ENCODE measurements around the gene TRIP11.

TRIP11 gene

DNA sequence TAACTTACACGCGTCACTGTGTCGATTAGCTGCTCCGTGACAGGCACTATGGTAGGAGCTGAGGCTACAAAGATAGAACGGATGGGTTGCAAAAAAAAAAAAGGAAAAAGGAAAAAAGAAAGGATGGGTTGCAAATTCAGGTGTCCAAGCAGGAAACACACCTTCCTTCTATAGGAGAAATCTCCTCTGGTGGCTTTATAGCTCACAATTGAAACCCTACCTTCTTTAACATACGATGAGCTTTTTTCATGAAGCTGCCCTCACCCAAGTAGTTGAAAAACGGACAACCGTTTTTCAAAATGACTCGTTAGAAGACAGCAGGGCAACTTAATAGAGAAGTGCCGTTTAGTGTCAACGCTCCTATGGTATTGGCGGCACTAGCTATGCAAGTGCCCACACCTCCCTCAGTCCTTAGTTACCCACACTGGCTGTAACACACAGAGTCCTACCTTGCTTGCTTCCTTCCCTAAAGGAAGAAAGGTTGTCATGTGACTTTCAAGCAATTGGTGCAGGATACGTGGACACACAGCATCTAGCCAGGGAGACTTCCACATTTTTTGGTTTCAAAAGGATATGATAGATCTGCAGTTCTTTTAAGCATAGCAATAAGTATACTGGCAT lies 682 bp upstream of the TRIP11 start:
- Histone ChIP-seq H3K9me3 (ENCODE audit: low read depth, low read length) (no peaks in the 10 kb centered on the region), H3K9ac (ENCODE audit: insufficient read length) (peak overlapping the region; percentile 94), H3K27ac (peak overlapping the region; percentile 80), H3K4me3 (peak overlapping the region; percentile 97), H3K36me3 (ENCODE audit: insufficient read depth, low read length) (no peaks in the 10 kb centered on the region)
- TF ChIP-seq FOXP2 (optimal IDR thresholded peaks at IDR 0.05; ENCODE audit: control extremely low read depth, extremely low read length, insufficient read depth) (no peak), EZH2 (IDR thresholded peaks at IDR 0.05) (no peak), POLR2AphosphoS5 (IDR thresholded peaks at IDR 0.05; ENCODE audit: borderline replicate concordance, low read depth, low read length) (no peak)
- no peak for DNase-seq (ENCODE audit: low read depth, low spot score)

DNA sequence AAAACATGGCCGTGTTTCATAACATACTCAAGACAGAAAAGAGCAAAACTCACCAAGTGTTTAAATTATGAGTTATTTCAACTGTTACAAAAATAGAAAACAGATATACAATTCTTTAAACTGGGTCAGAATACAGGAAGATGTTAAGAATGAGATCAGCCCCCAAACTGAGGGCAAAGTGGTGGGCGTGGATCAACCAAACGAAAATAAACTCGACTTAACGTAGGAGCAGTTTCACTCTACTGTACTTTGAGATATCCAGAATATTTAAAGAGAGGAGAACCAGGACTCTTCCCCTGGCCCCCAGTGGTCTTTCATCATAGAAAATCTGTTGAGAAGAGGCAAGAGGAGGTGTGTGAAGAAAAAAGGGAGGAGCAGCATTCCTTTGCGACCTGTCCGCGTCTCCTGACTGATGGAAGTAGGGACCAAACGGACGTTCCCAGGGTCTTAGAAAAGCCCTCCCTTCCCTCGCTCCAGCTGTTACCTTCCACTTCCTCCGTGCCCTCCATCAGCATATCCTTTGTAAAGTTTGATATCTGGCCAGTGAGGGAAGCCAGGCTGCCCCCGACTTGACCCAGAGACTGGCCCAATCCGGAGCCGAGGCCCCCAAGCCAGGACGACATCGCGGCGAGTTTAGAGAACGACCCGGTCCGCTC lies 668 bp downstream of the TRIP11 start:
- H3K9ac ChIP-seq (ENCODE audit: insufficient read length) = peak overlapping the region; percentile 94
- no peak for DNase-seq (ENCODE audit: low read depth, low spot score)
- H3K36me3 ChIP-seq (ENCODE audit: insufficient read depth, low read length) = no peaks in the 10 kb centered on the region; the same call in 1 of the 2 replicates
- H3K27ac ChIP-seq = peak overlapping the region; percentile 80
- TF ChIP-seq EZH2 (IDR thresholded peaks at IDR 0.05) (no peak), POLR2AphosphoS5 (IDR thresholded peaks at IDR 0.05; ENCODE audit: borderline replicate concordance, low read depth, low read length) (no peak), FOXP2 (optimal IDR thresholded peaks at IDR 0.05; ENCODE audit: control extremely low read depth, extremely low read length, insufficient read depth) (no peak)
- H3K4me3 ChIP-seq = peak overlapping the region; percentile 97
- no peaks in the 10 kb centered on the region for H3K9me3 ChIP-seq (ENCODE audit: low read depth, low read length)

DNA sequence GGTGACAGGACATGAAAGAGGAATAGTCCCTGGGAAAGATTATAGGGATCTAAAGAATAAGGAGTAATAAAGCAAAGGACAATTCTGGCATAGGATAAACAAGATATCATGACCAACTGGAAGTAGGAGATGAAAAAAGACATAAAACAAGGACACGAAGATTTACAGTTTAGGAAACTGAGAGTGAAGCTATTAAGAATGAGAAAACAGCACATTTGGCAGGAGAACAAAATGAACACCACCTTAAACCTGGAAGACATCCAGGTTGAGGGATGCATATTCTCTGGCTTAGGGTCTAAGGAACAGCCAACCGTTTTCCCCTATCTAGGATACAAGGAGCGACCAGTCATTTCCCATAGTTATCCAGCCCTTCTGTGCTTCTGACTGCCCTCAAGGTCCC lies 1.9 kb downstream of the TRIP11 start:
- peaks cover 5% of the 10 kb centered on the region for H3K36me3 ChIP-seq (ENCODE audit: insufficient read depth, low read length)
- H3K9ac ChIP-seq (ENCODE audit: insufficient read length) = peak overlapping the region; percentile 94
- TF ChIP-seq POLR2AphosphoS5 (IDR thresholded peaks at IDR 0.05; ENCODE audit: borderline replicate concordance, low read depth, low read length) (no peak), FOXP2 (optimal IDR thresholded peaks at IDR 0.05; ENCODE audit: control extremely low read depth, extremely low read length, insufficient read depth) (no peak), EZH2 (IDR thresholded peaks at IDR 0.05) (no peak)
- DNase-seq (ENCODE audit: low read depth, low spot score) = no peak
- H3K9me3 ChIP-seq (ENCODE audit: low read depth, low read length) = no peaks in the 10 kb centered on the region
- peak overlapping the region; percentile 97 for H3K4me3 ChIP-seq
- H3K27ac ChIP-seq = no peak overlapping the region

DNA sequence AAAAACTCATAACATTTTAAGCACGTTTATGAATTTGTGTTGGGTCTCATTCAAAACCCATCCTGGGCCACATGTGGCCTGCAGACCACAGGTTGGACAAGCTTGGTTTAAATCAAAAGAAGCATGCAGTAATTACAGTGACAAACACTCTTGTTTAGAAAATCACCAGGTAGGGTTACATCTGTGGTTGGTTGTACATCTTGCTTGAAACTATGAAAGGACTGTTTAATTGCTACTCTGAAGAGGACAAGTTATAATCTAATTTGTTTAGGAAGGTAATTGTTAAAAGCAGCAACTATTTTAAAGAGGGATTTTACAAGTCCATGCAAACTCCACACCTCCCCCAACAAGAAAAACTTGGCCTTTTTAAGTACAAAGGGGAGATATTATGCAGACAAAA lies 4.0 kb downstream of the TRIP11 start:
- TF ChIP-seq FOXP2 (optimal IDR thresholded peaks at IDR 0.05; ENCODE audit: control extremely low read depth, extremely low read length, insufficient read depth) = no peak
- TF ChIP-seq POLR2AphosphoS5 (IDR thresholded peaks at IDR 0.05; ENCODE audit: borderline replicate concordance, low read depth, low read length) = no peak
- no peak for TF ChIP-seq EZH2 (IDR thresholded peaks at IDR 0.05)
- no peak for DNase-seq (ENCODE audit: low read depth, low spot score)
- H3K9me3 ChIP-seq (ENCODE audit: low read depth, low read length) = no peaks in the 10 kb centered on the region
- peaks cover 8% of the 10 kb centered on the region for H3K36me3 ChIP-seq (ENCODE audit: insufficient read depth, low read length)
- H3K9ac ChIP-seq (ENCODE audit: insufficient read length) = no peak overlapping the region
- no peak overlapping the region for H3K27ac ChIP-seq
- H3K4me3 ChIP-seq = no peak overlapping the region

DNA sequence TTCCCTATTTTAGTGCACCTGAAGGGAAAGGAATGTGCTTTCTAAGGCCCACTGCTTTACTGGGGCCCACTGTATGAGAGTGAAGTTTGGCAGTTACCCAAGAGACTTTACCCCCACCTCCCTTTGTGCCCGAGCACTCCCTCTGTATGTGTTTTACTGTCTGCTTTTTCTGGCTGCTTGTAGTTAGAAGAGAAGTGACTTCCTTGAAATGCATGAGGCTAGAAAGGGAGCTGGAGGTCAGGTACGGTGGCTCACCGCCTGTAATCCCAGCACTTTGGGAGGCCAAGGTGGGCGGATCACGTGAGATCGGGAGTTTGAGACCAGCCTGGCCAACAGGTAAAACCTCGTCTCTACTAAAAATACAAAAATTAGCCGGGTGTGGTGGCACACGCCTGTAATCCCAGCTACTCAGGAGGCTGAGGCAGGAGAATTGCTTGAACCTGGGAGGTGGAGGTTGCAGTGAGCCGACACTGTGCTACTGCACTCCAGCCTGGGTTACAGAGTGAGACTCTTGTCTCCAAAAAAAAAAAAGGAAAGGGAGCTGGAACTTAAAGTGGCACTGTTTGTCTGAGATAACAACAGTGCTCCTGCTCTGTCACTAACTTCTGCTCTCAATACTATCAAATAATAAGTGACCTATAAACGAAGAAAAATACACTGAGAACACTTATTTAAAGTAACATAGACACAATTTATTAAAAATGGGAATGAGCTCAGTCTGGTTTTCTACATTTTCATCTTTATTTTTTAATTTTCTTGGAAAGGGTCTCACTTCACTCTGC lies 5.8 kb downstream of the TRIP11 start:
- H3K36me3 ChIP-seq (ENCODE audit: insufficient read depth, low read length) = peaks cover 15% of the 10 kb centered on the region
- H3K9me3 ChIP-seq (ENCODE audit: low read depth, low read length) = no peaks in the 10 kb centered on the region
- H3K4me3 ChIP-seq = no peak overlapping the region
- no peak overlapping the region for H3K27ac ChIP-seq
- TF ChIP-seq FOXP2 (optimal IDR thresholded peaks at IDR 0.05; ENCODE audit: control extremely low read depth, extremely low read length, insufficient read depth) (no peak), EZH2 (IDR thresholded peaks at IDR 0.05) (no peak), POLR2AphosphoS5 (IDR thresholded peaks at IDR 0.05; ENCODE audit: borderline replicate concordance, low read depth, low read length) (no peak)
- no peak for DNase-seq (ENCODE audit: low read depth, low spot score)
- H3K9ac ChIP-seq (ENCODE audit: insufficient read length) = no peak overlapping the region

DNA sequence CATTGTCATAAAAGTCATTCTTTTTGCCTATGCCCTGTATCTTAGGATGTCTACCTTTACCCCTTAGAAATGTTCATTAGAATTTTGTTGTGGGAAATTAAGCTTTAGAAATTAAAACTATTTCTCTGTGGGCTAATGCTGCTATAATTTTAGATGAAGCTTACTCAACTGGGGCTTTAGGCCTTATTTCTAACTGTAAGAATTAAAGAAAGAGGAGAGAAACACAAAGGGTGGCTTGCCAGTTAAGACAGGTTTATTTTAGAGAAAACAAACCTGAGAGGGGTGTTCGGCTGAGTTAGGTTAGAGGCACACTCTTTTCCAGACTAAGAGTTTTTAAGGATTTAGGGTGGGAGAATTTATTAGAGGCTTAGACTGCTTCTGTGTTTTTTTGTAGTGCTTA lies 6.4 kb downstream of the TRIP11 start:
- H3K4me3 ChIP-seq = no peak overlapping the region
- TF ChIP-seq EZH2 (IDR thresholded peaks at IDR 0.05) = no peak
- TF ChIP-seq FOXP2 (optimal IDR thresholded peaks at IDR 0.05; ENCODE audit: control extremely low read depth, extremely low read length, insufficient read depth) = no peak
- no peak for TF ChIP-seq POLR2AphosphoS5 (IDR thresholded peaks at IDR 0.05; ENCODE audit: borderline replicate concordance, low read depth, low read length)
- no peak overlapping the region for H3K9ac ChIP-seq (ENCODE audit: insufficient read length)
- H3K36me3 ChIP-seq (ENCODE audit: insufficient read depth, low read length) = peaks cover 15% of the 10 kb centered on the region
- no peak overlapping the region for H3K27ac ChIP-seq
- H3K9me3 ChIP-seq (ENCODE audit: low read depth, low read length) = no peaks in the 10 kb centered on the region
- no peak for DNase-seq (ENCODE audit: low read depth, low spot score)

DNA sequence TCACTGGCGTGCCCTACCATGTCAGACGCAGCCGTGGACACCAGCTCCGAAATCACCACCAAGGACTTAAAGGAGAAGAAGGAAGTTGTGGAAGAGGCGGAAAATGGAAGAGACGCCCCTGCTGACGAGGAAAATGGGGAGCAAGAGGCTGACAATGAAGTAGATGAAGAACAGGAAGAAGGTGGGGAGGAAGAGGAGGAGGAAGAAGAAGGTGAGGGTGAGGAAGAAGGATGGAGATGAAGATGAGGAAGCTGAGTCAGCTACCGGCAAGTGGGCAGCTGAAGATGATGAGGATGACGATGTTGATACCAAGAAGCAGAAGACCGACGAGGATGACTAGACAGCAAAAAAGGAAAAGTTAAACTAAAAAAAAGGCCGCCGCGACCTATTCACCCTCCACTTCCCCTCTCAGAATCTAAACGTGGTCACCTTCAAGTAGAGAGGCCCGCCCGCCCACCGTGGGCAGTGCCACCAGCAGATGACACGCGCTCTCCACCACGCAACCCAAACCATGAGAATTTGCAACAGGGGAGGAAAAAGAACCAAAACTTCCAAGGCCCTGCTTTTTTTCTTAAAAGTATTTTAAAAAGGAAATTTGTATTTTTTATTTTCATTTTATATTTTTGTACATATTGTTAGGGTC lies 13.2 kb downstream of the TRIP11 start:
- no peak for TF ChIP-seq POLR2AphosphoS5 (IDR thresholded peaks at IDR 0.05; ENCODE audit: borderline replicate concordance, low read depth, low read length)
- no peak for TF ChIP-seq EZH2 (IDR thresholded peaks at IDR 0.05)
- no peak for TF ChIP-seq FOXP2 (optimal IDR thresholded peaks at IDR 0.05; ENCODE audit: control extremely low read depth, extremely low read length, insufficient read depth)
- Histone ChIP-seq H3K9me3 (ENCODE audit: low read depth, low read length) (no peaks in the 10 kb centered on the region), H3K4me3 (no peak overlapping the region), H3K27ac (no peak overlapping the region), H3K36me3 (ENCODE audit: insufficient read depth, low read length) (peaks cover 20% of the 10 kb centered on the region), H3K9ac (ENCODE audit: insufficient read length) (no peak overlapping the region)
- DNase-seq (ENCODE audit: low read depth, low spot score) = no peak

DNA sequence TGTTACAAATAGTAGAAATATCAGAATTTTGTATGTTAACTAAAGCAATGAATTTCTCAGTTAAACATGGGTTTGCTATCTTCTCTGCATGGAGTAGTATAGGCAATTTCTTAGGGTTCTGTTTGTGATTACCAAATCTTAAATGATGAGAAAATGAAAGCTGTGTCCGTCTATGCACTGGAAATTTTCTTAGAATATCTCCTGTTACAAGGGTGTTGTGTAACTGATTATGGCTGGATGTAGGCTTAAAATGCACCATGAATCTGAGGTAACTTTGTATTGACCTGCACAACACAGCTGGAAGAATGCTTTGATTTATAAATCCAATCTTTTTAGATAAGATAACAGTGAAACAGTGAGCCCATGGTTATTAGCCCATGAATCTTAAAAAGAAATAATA lies 17.8 kb downstream of the TRIP11 start:
- no peak for TF ChIP-seq FOXP2 (optimal IDR thresholded peaks at IDR 0.05; ENCODE audit: control extremely low read depth, extremely low read length, insufficient read depth)
- TF ChIP-seq POLR2AphosphoS5 (IDR thresholded peaks at IDR 0.05; ENCODE audit: borderline replicate concordance, low read depth, low read length) = no peak
- no peak for TF ChIP-seq EZH2 (IDR thresholded peaks at IDR 0.05)
- no peak overlapping the region for H3K9ac ChIP-seq (ENCODE audit: insufficient read length)
- DNase-seq (ENCODE audit: low read depth, low spot score) = no peak
- no peak overlapping the region for H3K4me3 ChIP-seq
- H3K36me3 ChIP-seq (ENCODE audit: insufficient read depth, low read length) = peaks cover 19% of the 10 kb centered on the region
- H3K27ac ChIP-seq = no peak overlapping the region
- H3K9me3 ChIP-seq (ENCODE audit: low read depth, low read length) = no peaks in the 10 kb centered on the region

All from SK-N-MC (cell line).